HK-2 (cell line): ENCODE results near the gene TBRG1.

ENCODE experiments used
- DNase-seq: peaks from one replicate; pipeline ENCODE4 v3.0.0-alpha.2; 2018; ENCODE audit not compliant: unreplicated experiment

TBRG1 gene

DNA sequence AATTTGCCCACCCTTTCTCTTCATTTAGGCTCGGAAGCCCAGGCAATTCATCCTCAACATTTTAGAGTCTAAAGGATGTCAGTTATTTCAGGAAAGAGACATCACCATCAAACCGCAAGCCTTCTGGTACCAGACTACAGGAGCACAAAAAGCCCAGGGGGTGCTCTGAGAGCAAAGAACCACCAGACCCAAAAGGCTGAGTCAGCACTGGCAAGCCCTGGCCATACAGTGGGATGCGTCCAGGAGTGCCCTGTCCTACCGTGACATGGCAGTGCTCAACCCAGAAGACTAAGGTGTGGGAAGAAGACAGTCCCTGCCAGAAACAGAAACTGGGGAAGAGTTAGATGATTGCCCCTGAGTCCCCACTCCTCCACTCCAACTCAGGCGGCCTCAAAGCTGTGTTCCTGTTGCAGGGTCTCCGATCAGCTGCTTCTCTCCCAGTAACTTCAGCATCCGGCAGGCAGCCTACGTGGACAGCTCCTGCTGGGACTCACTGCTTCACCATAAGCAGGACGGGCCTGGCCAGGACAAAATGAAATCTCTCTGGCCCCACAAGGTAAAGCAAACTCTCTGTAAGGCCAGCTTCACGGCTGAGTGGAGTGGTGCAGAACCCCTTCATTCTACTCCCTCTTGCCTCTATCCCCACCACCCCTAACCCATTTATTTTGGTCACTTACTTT, 10.0 kb upstream of the TBRG1 start:
- DNase-seq = no peak

DNA sequence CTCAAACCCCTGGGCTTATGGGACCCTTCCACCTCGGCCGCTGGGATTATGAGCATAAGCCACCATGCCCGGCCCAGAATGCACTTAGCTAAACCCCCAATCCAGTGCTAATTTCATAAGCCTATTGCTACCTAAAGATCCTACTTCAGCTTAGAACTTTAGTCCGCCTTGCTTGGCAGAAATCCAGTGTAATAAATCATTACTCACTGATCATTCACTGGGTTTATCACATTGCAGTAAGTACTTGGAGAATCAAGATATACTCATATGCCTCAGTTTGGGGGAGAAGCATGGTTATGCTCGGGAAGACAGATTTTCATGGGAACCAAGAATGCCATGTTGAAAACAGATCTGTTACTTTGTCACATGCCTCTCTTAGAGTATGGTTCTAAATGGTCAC, 3.8 kb upstream of the TBRG1 start:
- no peak for DNase-seq

DNA sequence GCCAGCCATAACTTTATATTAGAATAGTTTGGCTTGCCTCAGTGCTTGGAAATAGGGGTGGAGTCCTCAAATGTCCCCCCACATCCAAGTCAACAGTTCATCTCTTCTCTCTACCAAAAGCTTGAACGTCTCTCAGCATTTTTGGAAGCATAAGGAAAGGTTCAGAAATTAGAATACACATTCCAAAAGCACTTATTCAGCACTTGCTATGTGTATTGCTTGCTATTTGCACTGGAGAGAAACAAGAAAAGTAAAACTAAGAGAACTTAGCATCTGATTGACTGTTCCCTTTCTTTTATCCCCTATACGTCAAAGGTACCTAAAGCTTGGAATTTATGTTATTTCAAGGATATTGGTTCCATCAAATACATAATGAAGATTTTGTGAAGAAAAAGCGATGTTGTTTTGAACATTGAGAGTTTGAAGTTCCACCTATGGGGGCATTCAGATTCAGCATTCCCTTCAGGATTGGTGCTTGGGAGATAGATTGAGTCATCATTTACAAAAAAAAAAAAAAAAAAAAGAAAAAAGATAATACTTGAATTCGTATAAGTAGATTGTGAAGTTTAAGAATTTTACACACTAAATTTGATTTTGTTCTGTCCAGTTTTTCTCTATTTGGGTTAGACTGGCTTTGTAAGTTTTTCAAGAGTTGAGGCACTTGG, 1.3 kb downstream of the TBRG1 start:
- no peak for DNase-seq

DNA sequence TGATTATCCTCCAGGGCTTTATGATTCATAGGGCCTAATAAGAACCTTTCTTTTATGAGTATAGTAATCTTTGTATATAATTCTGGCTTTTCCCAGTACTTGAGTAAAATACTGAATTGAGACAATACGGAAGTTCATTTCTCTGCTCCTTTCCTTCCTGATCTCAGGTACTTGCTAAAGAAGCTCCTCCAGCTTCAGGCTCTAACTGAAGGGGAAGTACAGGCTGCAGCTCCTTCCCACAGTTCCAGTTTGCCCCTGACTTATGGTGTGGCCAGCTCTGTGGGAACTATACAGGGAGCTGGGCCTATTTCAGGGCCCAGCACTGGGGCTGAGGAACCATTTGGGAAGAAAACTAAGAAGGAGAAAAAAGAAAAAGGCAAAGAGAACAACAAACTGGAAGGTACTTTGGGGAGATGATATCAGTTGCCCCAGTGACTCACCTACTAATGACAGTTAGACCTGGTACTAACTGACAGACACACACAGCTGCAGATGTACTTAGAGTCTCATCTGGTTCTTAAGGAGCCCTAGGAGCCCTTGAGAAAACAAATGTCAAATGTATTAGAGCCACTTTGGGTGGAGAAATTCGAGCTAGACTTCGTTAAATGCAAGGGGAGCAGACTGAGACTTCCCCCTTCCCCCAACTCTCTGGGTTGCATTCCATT, 3.0 kb downstream of the TBRG1 start:
- DNase-seq = no peak

DNA sequence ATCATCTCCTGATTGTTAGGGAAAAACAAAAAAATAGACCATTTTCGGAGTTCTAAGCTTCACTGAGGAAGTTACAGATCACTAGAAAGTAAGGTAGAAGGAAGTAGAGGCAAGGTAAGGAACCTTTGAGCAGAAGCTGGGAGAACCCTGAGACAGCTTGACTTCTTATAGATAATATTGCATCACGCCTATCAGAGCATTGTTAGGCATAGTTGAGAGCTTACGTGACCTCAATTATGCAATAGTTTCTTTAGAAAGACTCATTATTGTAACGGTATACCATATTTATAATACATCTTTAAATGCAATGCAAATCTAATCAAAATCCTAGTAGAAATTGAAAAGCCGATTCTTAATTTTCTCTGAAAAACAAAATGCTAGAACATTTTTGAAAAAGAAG, 4.9 kb downstream of the TBRG1 start:
- DNase-seq = no peak

DNA sequence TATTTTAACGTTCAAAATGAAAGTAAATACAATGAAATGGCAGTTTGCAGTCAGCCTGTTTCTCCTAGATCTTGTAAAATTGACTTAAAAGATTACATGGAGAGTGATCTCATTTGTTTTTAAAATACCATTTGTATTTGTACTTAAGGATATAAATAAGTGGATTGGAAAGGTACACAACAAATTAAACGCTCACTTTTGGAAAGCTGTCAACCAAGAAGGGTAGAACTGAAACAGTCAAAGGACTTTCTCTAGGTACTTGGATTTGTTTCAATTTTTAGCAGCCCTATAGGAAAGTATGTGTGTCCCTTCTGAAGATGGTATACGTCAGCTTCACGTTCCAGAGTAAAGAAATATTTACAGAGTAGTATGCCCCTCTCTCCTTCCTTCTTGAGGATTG, 7.3 kb downstream of the TBRG1 start:
- DNase-seq = no peak

DNA sequence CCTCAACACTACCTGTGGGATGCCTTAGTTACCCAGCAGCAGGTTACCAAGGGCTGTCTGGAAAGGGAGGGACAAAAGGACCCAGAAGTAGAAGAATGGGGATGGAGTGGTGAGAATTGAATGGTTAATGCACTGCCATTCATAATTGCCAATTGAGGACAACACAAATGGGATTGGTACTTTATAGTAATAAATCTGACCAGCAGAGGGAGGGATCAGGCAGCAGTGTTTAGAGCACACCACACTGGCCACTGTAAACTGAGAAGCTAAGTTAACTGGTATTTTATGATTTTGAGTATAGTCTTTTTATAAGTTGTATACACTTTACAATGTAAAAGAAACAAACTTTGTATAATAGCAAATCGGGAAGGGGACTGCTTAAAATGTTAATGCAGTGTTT, 10.7 kb downstream of the TBRG1 start:
- DNase-seq = no peak

DNA sequence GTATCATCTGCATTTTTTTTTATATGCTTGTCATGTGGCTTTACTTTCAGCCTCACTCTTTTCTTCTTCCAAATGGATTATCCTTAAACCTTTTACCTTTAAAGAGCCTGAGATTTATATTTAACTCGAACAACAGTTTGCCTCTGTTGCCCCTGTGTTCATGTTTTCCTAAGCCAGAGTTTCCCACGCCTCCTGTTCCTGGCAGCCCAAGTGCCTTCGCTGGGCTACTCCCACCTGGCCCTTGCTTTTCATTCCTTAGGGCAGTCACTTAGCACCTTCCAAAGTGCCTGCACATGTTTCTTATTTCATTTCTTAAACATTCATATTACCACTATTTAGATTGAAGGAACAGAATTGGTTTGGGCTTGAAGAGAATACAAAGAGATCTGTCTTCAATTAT, 13.3 kb downstream of the TBRG1 start:
- DNase-seq = no peak

DNA sequence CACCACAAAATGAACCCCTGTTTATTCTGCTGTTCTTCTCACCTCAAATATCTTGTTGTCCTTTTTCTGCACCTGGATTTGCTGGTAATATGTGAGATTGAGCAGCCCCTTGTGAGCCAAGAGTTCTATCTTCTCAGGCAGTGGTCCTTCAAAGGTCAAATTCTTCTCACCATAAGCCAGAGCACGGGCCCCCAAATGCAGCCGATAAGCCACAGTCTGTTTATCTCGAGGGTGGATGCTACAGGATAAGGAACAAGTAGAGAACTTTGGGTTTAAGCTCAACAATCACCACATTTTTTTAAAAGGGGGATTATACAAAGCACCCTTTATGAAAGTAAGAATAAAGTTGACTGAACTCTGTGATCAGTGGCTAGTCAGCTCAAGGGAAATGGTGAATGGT, 15.8 kb downstream of the TBRG1 start:
- no peak for DNase-seq

DNA sequence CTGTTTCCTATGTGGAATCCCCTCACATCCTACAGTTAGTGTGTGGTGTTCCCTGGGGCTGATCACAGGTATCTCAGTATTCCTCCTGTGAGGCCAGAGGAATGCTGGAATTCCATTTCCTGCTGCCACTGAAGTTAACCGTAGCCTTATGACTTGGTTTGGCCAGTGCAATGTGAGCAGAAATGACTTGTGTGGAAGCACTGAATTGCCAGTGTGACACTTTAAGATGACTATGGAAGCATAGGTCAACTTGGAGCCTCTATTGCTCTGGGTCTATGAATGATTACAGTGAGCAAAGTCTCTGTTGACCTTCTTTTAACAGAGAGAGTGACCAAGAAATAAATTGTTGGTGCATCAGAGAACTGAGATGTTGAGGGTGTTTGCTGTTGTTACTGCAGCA, 16.5 kb downstream of the TBRG1 start:
- DNase-seq = no peak

DNA sequence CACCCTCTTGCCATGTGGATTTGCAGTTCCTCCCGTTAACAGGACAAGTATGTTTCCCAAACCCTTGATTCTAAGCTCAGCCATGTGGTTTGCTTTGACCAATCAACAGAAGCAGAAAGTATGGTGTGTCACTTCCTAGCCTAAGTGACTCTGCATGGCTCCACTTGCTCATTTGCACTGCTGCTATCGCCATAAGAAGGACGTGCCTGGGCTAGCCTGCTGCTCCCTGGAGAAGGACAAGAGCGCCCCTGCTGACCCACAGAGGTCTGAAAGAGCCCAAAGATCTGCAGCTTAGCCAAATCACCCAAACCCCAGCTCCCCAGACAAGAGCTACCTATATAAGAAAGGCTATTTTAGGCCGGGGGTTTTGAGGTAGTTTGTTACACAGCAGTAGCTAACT, 18.0 kb downstream of the TBRG1 start:
- DNase-seq = no peak

DNA sequence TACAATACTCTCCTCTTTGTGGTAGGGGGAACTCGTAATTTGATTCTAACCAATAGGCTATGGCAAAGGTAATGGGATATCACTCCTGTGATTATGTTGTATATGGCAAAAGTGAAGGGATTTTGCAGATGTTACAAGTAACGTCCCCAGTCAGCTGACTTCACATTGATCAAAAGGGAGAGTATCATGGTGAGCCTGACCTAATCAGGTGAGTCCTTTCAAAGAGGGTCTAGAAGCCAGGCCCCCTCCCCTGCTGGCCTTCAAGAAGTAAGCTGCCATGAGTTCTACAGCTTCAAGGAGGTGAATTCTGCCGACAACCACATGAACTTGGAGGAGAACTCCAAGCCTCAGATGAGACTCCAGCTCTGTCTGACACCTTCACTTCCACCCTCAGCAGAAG, 20.0 kb downstream of the TBRG1 start:
- DNase-seq = no peak

DNA sequence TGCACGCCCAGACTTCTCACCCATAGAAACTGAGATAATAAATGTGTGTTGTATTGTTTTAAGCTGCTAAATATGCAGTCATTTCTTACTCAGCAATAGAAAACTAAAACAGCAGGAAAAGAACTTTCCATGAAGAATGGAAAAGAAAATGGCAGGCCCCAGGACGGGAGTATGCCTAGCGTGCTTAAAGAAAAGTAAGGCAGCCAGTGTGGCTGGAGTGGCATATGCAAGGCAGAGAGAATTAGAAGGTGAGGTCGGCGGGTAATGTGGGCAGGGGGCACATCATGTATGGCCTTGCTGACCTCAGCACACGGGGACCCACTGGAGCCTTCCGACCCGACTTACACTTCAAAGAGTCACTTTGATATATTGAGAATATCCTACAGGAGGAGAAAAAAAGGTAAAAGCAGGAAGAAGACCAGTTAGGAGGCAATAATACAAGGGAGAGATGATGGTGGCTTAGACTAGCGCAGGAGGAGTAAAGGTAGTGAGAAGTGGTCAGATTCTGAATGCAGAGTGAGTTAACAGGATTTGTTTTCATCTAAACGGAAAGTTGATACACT, 20.5 kb downstream of the TBRG1 start:
- DNase-seq = no peak

DNA sequence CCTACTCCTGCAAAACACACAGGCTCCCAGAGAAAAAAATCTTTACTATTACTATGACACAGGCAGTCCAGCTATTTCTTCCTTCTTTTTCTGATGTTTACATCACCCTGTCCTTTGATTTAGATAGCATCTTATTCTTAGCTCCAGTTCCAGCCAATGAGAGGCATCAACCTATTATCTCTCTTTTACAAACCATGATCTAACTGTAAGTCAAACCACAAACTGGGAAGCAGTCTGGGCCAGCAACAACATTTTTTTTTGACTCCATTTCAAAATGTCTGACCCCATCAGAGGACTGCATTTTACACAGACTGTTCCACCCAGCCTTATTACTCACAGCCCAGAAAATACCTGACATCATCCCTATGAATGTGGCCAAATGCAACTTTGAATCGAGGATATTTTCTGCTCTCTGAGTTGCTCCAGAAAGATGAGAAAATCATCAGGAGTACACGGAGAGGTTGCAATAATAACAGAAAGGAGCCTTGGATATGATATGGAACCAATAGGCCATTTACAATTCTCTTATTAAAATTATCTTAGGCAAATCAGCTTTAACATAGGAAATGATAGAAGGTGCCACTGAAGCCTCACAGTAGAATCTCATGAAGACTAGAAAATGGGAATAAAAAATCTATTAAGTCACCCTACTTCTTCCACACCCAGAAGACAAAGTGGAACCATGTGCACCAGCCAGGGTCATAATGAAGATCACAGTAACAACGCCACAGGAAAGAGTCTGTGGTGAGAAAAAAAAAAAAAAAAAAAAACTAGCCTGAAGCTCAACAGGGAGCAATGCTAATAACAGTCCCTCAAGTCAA, 21.2 kb downstream of the TBRG1 start:
- DNase-seq = no peak

DNA sequence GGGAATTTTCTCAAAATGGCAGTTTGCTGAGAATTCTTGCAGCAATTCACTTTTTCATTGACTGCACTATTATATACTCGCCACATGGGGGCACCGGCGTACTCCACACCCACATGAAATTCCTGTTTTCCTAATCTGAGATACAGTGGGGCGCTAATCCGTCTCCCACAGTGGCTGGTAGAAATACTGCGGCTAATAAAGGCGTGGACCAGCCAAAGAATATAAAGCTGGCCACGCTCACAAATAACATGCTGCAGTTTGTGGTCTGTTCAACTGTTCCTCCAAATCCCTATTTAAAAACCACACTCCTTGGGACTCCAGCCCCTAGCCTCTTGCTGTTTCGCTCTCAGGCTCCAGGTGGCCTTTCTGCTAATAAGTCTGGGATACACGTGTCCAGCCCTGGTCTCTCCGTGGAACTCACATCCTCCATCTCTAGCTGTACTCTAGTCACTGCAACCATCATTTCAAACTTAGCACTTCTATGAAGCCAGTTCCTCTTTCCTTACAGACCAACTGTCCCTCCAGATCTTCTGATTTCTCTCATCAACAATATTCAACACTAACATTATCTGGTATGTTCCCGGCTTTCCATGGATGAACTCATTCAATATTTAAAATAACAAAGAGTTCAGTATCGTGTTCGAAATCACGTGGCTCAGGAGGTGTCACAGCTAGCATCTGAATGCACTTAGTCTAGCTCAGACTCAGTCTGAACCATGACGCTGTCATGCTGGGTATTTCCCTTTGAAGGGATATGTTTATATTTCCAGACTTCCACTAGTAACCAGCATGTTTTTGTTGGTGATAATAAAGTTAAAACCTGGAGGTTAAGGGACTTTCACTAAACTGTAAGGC, 22.0 kb downstream of the TBRG1 start:
- peak; percentile 43 for DNase-seq

DNA sequence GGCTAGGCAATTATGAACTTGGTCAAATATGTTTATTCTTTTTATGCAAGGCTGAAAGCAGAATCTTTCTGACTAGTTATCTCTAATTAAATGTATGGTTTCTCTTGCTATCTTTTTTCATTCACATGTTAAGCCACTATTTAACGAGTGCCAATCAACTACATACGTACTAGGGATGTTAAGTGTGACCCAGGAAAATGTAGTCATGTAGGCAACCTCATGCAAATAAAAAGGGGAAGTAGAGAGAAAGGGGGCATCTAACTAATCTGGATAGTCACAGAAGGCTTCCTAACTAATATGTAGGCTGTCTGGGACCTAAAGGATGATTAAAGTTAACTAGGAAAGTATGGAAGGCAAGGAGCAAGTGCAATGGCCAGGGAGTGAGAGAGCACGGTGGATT, 23.5 kb downstream of the TBRG1 start:
- no peak for DNase-seq

DNA sequence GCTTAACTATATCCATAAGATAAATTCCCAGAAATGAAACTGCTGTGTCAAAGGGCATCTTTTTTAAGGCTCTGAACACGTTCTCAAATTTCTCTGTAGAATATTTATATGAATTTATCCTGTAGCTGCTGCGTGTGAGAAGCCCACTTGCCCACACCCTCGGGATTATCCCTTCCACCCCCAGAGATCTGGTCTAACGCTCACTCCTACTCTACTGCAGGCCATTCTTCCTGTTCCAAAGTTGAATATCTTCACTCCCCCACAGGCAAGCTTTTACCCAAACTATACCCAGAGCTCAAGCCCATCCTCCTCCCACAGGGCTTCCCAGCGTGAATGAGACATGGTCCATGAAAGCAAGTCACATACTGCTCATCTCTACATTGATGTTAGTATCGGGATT, 25.9 kb downstream of the TBRG1 start:
- no peak for DNase-seq

DNA sequence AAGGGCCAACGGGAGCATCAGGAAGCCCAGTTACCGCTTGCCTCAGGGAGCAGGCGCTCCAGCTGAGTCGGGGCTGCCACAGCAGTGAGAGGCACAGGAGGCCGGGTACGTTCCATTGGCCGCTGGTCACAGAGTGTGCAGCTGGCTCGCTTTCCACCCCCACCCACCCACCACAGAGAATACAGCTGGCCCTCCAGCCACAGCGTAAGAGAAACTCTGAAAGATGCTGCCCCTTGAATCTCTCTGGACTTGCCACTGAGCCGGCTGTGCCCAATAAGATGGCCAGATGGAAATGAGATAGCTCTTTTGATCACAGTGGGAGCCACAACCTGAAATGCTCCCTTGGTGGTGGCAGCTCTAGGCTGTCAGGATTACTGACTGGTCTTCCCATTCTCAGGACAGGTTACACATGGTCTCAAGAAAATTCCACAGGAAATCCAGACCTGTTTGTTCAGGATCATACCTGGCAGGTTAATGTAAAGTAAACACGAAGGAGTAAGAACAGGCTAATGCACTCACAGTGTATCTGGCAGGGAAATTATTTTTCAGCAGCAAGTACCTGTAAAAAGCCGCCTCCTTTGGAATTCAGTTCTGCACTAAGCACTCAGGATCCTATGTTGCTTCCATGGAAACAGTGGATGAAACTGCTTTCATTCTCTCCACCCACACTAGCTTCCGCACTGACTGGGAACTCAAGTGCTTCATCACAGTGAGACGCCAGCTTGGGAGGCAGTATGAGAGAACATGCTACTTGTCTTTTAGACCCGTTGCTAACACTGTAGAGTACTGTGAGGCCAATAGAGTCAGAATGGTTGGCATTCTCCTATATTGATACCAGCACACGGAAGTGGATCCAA, 34.3 kb downstream of the TBRG1 start:
- DNase-seq = no peak

DNA sequence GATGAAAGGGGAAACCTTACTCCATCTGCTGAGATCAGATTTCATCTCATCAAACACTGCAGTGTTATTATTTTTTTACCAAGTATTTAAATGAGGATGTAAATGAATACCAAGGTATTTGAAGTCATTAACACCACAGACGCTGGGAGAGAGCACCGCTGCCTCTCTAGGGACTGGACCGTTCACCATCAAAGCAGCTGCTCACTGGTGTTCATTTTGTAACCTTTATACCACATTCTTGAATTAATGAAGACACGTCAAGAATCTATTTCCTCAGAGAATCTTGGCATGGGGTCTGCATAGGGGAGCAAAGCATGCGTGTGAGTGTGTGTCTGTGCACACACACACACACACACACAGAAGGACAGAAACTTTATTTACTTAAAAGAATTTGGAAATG, 35.2 kb downstream of the TBRG1 start:
- DNase-seq = no peak

DNA sequence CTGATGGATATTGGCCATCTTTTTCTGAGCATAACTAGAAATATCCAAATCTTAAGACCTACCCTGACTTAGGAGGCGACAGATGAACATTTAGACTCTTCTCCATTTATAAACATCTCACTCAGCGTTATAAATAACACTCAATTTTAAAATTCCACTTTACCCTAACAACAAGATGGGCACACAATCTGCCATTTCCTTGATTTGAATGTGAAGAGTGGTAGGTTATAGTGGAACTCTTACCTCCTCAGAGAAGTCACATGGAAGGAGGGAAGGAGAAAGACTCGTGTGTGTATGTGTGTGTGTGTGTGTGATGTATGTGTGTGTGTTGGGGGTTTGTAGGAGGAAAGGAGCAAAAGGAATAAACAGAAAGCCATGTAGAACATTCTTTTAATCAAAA, 35.8 kb downstream of the TBRG1 start:
- DNase-seq = no peak
